Endothelial cell of umbilical vein (primary cell): ENCODE data around the gene CHTOP. TPM values are rescaled to one million over a fixed set of nuclear protein-coding genes. Genes with fewer than 3 reads are reported as not detected.

ENCODE experiments used
- BruUV-seq: library from RNA; stranded (reverse); fragments of 400-500 nt; replicated peaks from 2 replicates; lab custom pipeline; 2021; lab: Mats Ljungman, UMichigan
- CTCF ChIA-PET: fragments of 300-600, 350-600 bp; sonication (Branson Sonifier 250); formaldehyde crosslinking; loops from one replicate; lab custom pipeline; 2021; ENCODE audit warnings: antibody characterized with exemption, inconsistent platforms; lab: Charles Lee
- POLR2A ChIA-PET: fragments of 300-600, 350-600 bp; sonication (Branson Sonifier 250); formaldehyde crosslinking; loops from one replicate; lab custom pipeline; 2021; ENCODE audit warnings: antibody characterized with exemption, inconsistent platforms; lab: Charles Lee
- DNase-seq: peaks from one replicate; pipeline ENCODE4 v3.0.0-alpha.2; 2011; ENCODE audit warnings: low read depth, low spot score
- FAIRE-seq: peaks from 2 replicates; lab custom pipeline; 2011; peaks lifted over from hg19 to GRCh38; lab: Jason Lieb, UNC
- H2AFZ ChIP-seq: 2 replicates; pipeline ENCODE4 v1.6.0; 2012; ENCODE audit warnings: low read depth, low read length, control low read depth, inconsistent platforms
- H3K27ac ChIP-seq: 2 replicates; pipeline ENCODE4 v1.5.1; 2011; ENCODE audit warnings: low read depth, mild to moderate bottlenecking, control low read depth, low read length, moderate library complexity; ENCODE audit not compliant: insufficient read depth
- H3K27me3 ChIP-seq, 2 experiments: 2 replicates each; pipeline versions ENCODE4 v1.6.0 to v1.6.1; 2011; ENCODE audit warnings: low read length in 2 of 2, mixed read lengths in 1 of 2; ENCODE audit not compliant: control insufficient read depth in 2 of 2, insufficient read depth in 2 of 2
- H3K36me3 ChIP-seq, 2 experiments: 2 replicates in 1 of 2; 3 replicates in 1 of 2; pipeline ENCODE4 v1.5.1; 2011; ENCODE audit warnings: low read length in 2 of 2, mild to moderate bottlenecking in 1 of 2, moderate library complexity in 1 of 2; ENCODE audit not compliant: control insufficient read depth in 2 of 2, insufficient read depth in 2 of 2; ENCODE audit errors: extremely low read depth in 1 of 2
- H3K4me1 ChIP-seq: 3 replicates; pipeline ENCODE4 v1.5.1; 2011; ENCODE audit warnings: mild to moderate bottlenecking, low read length; ENCODE audit not compliant: control insufficient read depth, insufficient read depth; ENCODE audit errors: extremely low read depth
- H3K4me2 ChIP-seq: 2 replicates; pipeline ENCODE4 v1.6.1; 2011; ENCODE audit warnings: low read length, control low read depth, mixed read lengths; ENCODE audit not compliant: insufficient read depth
- H3K4me3 ChIP-seq, 3 experiments: fragments of 200-600 bp in 1 of 3; sonication (generic), shearing (Covaris generic) in 1 of 3; replicated peaks in 1 of 3; 2 replicates each; pipeline ENCODE4 v1.5.1; 2011 to 2016; ENCODE audit warnings: control low read depth in 3 of 3, low read length in 3 of 3, mild to moderate bottlenecking in 2 of 3, inconsistent platforms in 1 of 3, low read depth in 1 of 3, moderate library complexity in 1 of 3; ENCODE audit not compliant: insufficient read depth in 1 of 3
- H3K79me2 ChIP-seq: 2 replicates; pipeline ENCODE4 v1.6.0; 2012; ENCODE audit warnings: low read length, inconsistent platforms; ENCODE audit not compliant: control insufficient read depth, insufficient read depth
- H3K9ac ChIP-seq: replicated peaks from 2 replicates; pipeline ENCODE3; 2011; ENCODE audit warnings: low read length, control low read depth; ENCODE audit not compliant: insufficient read depth; ENCODE audit errors: extremely low read depth
- H3K9me1 ChIP-seq: replicated peaks from 3 replicates; pipeline ENCODE4 v1.6.0; 2011; ENCODE audit warnings: mild to moderate bottlenecking, low read length; ENCODE audit not compliant: control insufficient read depth, insufficient read depth; ENCODE audit errors: extremely low read depth
- H3K9me3 ChIP-seq: replicated peaks from 2 replicates; pipeline ENCODE4 v1.5.1; 2012; ENCODE audit warnings: low read length, inconsistent platforms; ENCODE audit not compliant: control insufficient read depth, insufficient read depth
- H4K20me1 ChIP-seq: replicated peaks from 2 replicates; pipeline ENCODE3; 2011; ENCODE audit warnings: mild to moderate bottlenecking, low read length; ENCODE audit not compliant: control insufficient read depth, insufficient read depth; ENCODE audit errors: extremely low read depth
- EZH2 ChIP-seq: IDR thresholded peaks from 2 replicates; pipeline ENCODE4 v1.6.1; 2012; ENCODE audit warnings: borderline replicate concordance, low read depth, mild to moderate bottlenecking, moderate library complexity, low read length, inconsistent platforms; ENCODE audit not compliant: severe bottlenecking
- FOS ChIP-seq: IDR thresholded peaks from 2 replicates; pipeline ENCODE4 v1.6.1; 2011; ENCODE audit warnings: mild to moderate bottlenecking, low read length, moderate library complexity, borderline replicate concordance; ENCODE audit not compliant: insufficient read depth
- GATA2 ChIP-seq: IDR thresholded peaks from 2 replicates; pipeline ENCODE4 v1.7.0; 2011; ENCODE audit warnings: low read depth, mild to moderate bottlenecking, moderate library complexity, mixed read lengths, low read length; ENCODE audit not compliant: insufficient read length, insufficient read depth
- JUN ChIP-seq: IDR thresholded peaks from 2 replicates; pipeline ENCODE4 v1.6.1; 2011; ENCODE audit warnings: borderline replicate concordance, low read depth; ENCODE audit not compliant: insufficient read length, insufficient read depth
- MYC ChIP-seq: IDR thresholded peaks from one replicate; pipeline ENCODE4 v1.6.1; 2011; ENCODE audit warnings: mild to moderate bottlenecking, low read depth, low read length
- POLR2A ChIP-seq: IDR thresholded peaks from 2 replicates; pipeline ENCODE4 v1.6.1; 2012; ENCODE audit warnings: low read depth, mild to moderate bottlenecking, control low read depth, low read length
- POLR2AphosphoS5 ChIP-seq: IDR thresholded peaks from 2 replicates; pipeline ENCODE4 v1.6.1; 2012; ENCODE audit warnings: low read depth, mild to moderate bottlenecking, control low read depth, low read length, moderate library complexity; ENCODE audit not compliant: insufficient read depth
- dilution Hi-C: fragments of 300-500 bp; cut with MboI; formaldehyde crosslinking; loops from one replicate; pipeline ENCODE4 v1.15.0; 2019; ENCODE audit warnings: low sequenced_read_pairs; ENCODE audit not compliant: extremely low pct_ligation_motif_present
- intact Hi-C: fragments of 100-400 bp; cut with micrococcal nuclease; formaldehyde crosslinking; loops from one replicate; pipeline ENCODE4 v1.10.0; 2022
- polyA plus RNA-seq, 4 experiments: library from polyadenylated mRNA; depleted of rRNA in 3 of 4; stranded (reverse) in 3 of 4; unstranded in 1 of 4; fragments of >200 nt; gene quantifications; 2 replicates each; pipeline versions ENCODE4 v1.2.1 to v1.2.3, GENCODE V29; 2011 to 2012; ENCODE audit warnings: missing spikeins in 1 of 4
- total RNA-seq: library from RNA; stranded (reverse); gene quantifications from 2 replicates; pipeline ENCODE4 v1.2.3, GENCODE V29; 2021
- TF ChIP-seq, protein P1 (sequence below): IDR thresholded peaks from 2 replicates; pipeline ENCODE4 v1.6.1; 2011; ENCODE audit not compliant: insufficient read depth, insufficient read length
- TF ChIP-seq, protein P2 (sequence below), 2 donors: IDR thresholded peaks; 1 replicate in 1 of 2; 2 replicates in 1 of 2; pipeline ENCODE4 v1.5.1; 2011; ENCODE audit warnings: low read length in 2 of 2, mild to moderate bottlenecking in 2 of 2, moderate library complexity in 2 of 2, control low read depth in 1 of 2, inconsistent platforms in 1 of 2, low read depth in 1 of 2; ENCODE audit not compliant: insufficient read depth in 1 of 2; ENCODE audit errors: extremely low read depth in 1 of 2

The CHTOP gene
- total and polyA plus RNA-seq, 2 donors (not counting 3 experiments of a cell fraction or from before 2014, with no cell fraction given), result 62.0 to 74.4 TPM

DNA sequence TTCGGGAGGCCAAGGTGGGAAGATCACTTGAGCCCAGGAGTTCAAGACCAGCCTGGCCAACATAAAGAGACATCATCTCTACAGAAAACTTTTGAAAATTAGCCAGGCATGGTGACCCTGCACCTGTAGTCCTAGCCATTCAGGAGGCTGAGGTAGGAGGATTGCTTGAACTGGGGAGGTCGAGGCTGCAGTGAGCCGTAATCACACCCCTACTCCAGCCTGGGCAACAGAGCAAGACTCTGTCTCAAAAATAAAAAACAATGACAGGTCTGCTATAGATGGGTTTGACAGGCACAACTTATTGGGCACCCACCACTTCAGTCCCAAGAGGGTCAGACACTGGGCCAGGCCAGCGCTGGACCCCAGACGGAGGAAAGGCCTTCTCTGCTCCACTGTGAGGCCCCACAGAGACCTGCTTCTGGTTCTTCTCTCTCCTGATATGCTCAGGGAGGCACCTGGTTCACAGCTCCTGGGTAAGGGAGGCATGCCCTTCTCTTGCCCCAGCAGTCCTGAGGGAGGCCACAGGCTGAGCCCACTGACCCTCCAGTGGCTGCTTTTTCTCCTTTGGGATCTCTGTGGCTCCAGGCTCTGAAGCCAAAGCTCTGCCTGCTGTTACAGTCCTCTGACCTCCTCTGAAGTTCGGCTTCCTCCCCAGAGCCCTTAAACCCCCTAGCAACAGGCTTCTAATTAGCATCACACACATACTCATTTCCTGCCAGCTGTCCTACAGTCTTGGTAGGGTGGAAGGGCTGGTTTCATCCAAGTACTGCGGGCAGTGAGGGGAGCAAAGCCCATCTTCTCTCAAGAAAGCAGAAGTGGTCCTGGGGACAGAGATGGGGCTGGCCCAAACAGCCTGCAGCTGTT is 35.3 kb upstream of the CHTOP start:
- H3K9me1 ChIP-seq, result no peaks in the 10 kb centered on the region
- BruUV-seq, result TSS peak; percentile 11
- dilution Hi-C loops, result no loop called here
- no peak overlapping the region for H3K9ac ChIP-seq
- H3K27ac ChIP-seq, result peak overlapping the region; percentile 54
- no peak overlapping the region for H2AFZ ChIP-seq
- H4K20me1 ChIP-seq, result no peaks in the 10 kb centered on the region
- H3K9me3 ChIP-seq, result no peaks in the 10 kb centered on the region
- no peaks in the 10 kb centered on the region for H3K36me3 ChIP-seq
- H3K4me2 ChIP-seq, result no peak overlapping the region
- ChIA-PET POLR2A (interaction anchor here (0.6 to 1.5 kb wide), 4 partner anchors 9 to 32 kb away, joined by 3 to 9 read pairs (median 3); partner anchors contain the start of gene S100A13), CTCF (interaction anchor here (0.9 to 2.9 kb wide), 9 partner anchors 11 to 88 kb away, joined by 3 to 19 read pairs (median 3); partner anchors contain the start of gene S100A13)
- peak; percentile 78 for DNase-seq
- intact Hi-C loops, result loop anchor here (1.0 to 2.0 kb wide), 2 partner anchors 11 to 26 kb away; no protein-coding TSS in a partner anchor
- no peaks in the 10 kb centered on the region for H3K79me2 ChIP-seq
- FAIRE-seq, result peak; percentile 85
- TF ChIP-seq POLR2A (no peak), GATA2 (no peak), JUN (peak; percentile 46), MYC (no peak), FOS (peak; percentile 10), EZH2 (no peak), POLR2AphosphoS5 (peak; percentile 68)
- TF ChIP-seq, protein P1, sequence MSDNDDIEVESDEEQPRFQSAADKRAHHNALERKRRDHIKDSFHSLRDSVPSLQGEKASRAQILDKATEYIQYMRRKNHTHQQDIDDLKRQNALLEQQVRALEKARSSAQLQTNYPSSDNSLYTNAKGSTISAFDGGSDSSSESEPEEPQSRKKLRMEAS, result no peak
- TF ChIP-seq, protein P2, sequence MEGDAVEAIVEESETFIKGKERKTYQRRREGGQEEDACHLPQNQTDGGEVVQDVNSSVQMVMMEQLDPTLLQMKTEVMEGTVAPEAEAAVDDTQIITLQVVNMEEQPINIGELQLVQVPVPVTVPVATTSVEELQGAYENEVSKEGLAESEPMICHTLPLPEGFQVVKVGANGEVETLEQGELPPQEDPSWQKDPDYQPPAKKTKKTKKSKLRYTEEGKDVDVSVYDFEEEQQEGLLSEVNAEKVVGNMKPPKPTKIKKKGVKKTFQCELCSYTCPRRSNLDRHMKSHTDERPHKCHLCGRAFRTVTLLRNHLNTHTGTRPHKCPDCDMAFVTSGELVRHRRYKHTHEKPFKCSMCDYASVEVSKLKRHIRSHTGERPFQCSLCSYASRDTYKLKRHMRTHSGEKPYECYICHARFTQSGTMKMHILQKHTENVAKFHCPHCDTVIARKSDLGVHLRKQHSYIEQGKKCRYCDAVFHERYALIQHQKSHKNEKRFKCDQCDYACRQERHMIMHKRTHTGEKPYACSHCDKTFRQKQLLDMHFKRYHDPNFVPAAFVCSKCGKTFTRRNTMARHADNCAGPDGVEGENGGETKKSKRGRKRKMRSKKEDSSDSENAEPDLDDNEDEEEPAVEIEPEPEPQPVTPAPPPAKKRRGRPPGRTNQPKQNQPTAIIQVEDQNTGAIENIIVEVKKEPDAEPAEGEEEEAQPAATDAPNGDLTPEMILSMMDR (IDR thresholded peaks at IDR 0.05; ENCODE audit: extremely low read depth in 1 of 2, insufficient read depth in 1 of 2, low read depth in 1 of 2, low read length in 2 of 2), result no peak
- H3K4me3 ChIP-seq, result no peak overlapping the region
- H3K4me1 ChIP-seq, result peaks cover 14% of the 10 kb centered on the region
- H3K27me3 ChIP-seq, result no peaks in the 10 kb centered on the region
